AG08395 (cell line): ENCODE data around the gene LIMA1.

Experiments used
- DNase-seq: peaks from one replicate; pipeline ENCODE4 v3.0.0; 2012; ENCODE audit warnings: mixed read lengths, low spot score

The LIMA1 gene

GRCh38 chr12:50129290-50129689 lies 154.0 kb downstream of the LIMA1 start:
- no peak for DNase-seq

GRCh38 chr12:50127546-50127945 lies 155.8 kb downstream of the LIMA1 start:
- DNase-seq: no peak
